Caco-2 (cell line): ENCODE measurements around the gene ITPR1. TPM values are rescaled to one million over a fixed set of nuclear protein-coding genes. Genes with fewer than 3 reads are reported as not detected.

Experiments used
- BruUV-seq: library from RNA; stranded (reverse); fragments of 400-500 nt; replicated peaks from 2 replicates; lab custom pipeline; 2021; lab: Mats Ljungman, UMichigan
- CTCF ChIA-PET: fragments of 300-600 bp; sonication (Branson Sonifier 250); formaldehyde crosslinking; loops from one replicate; lab custom pipeline; 2022; ENCODE audit warnings: antibody characterized with exemption; lab: Charles Lee
- POLR2A ChIA-PET: fragments of 300-600 bp; sonication (Branson Sonifier 250); formaldehyde crosslinking; loops from one replicate; lab custom pipeline; 2022; ENCODE audit warnings: antibody characterized with exemption; lab: Charles Lee
- DNase-seq, 2 experiments: peaks; one replicate each; pipeline versions ENCODE4 v3.0.0 to v3.0.0-alpha.2; 2020 to 2022
- H3K27me3 ChIP-seq: replicated peaks from 2 replicates; pipeline ENCODE4 v1.6.0; 2011; ENCODE audit warnings: low read length; ENCODE audit not compliant: control insufficient read depth, insufficient read depth
- H3K36me3 ChIP-seq: 2 replicates; pipeline ENCODE4 v1.5.1; 2011; ENCODE audit warnings: low read length; ENCODE audit not compliant: control insufficient read depth, insufficient read depth
- H3K4me1 ChIP-seq: fragments of 250-450 bp; sonication (Bioruptor Pico); 2 replicates; pipeline ENCODE4 v1.5.1; 2020; ENCODE audit warnings: mild to moderate bottlenecking
- H3K4me3 ChIP-seq: 2 replicates; pipeline ENCODE4 v1.5.1; 2011; ENCODE audit warnings: low read depth, mild to moderate bottlenecking, control low read depth, low read length
- H3K9me3 ChIP-seq: fragments of 250-450 bp; sonication (Bioruptor Pico); 2 replicates; pipeline ENCODE4 v1.5.1; 2020; ENCODE audit warnings: mild to moderate bottlenecking, moderate library complexity
- H3K27ac Mint-ChIP-seq: one replicate; pipeline ENCODE4 v1.8.0; 2022; ENCODE audit warnings: mixed read lengths; ENCODE audit not compliant: unreplicated experiment
- H3K27me3 Mint-ChIP-seq: one replicate; pipeline ENCODE4 v1.8.0; 2022; ENCODE audit warnings: mixed read lengths; ENCODE audit not compliant: insufficient read depth, unreplicated experiment
- H3K36me3 Mint-ChIP-seq: one replicate; pipeline ENCODE4 v1.8.0; 2022; ENCODE audit warnings: mild to moderate bottlenecking, mixed read lengths; ENCODE audit not compliant: insufficient read depth, unreplicated experiment
- H3K4me1 Mint-ChIP-seq: one replicate; pipeline ENCODE4 v1.8.0; 2022; ENCODE audit warnings: low read depth, mixed read lengths; ENCODE audit not compliant: unreplicated experiment
- H3K4me3 Mint-ChIP-seq: one replicate; pipeline ENCODE4 v1.8.0; 2022; ENCODE audit warnings: mild to moderate bottlenecking, moderate library complexity, mixed read lengths; ENCODE audit not compliant: unreplicated experiment
- H3K9me3 Mint-ChIP-seq: one replicate; pipeline ENCODE4 v1.8.0; 2022; ENCODE audit warnings: mixed read lengths; ENCODE audit not compliant: unreplicated experiment
- intact Hi-C: fragments of 100-400 bp; cut with micrococcal nuclease; formaldehyde crosslinking; loops from one replicate; pipeline ENCODE4 v1.10.0; 2022; ENCODE audit not compliant: unreplicated experiment
- total RNA-seq: library from RNA; stranded (reverse); gene quantifications from 2 replicates; pipeline ENCODE4 v1.2.3, GENCODE V29; 2022
- TF ChIP-seq, protein P1 (sequence below), 2 experiments: fragments of 200-600 bp in 1 of 2; IDR thresholded peaks; 1 replicate in 1 of 2; 2 replicates in 1 of 2; pipeline versions ENCODE4 v1.5.1 to v1.8.0; 2011 to 2022; ENCODE audit warnings: antibody characterized with exemption in 1 of 2, control low read depth in 1 of 2, inconsistent platforms in 1 of 2, low read depth in 1 of 2, low read length in 1 of 2, mild to moderate bottlenecking in 1 of 2, moderate library complexity in 1 of 2; ENCODE audit not compliant: insufficient read depth in 1 of 2, severe bottlenecking in 1 of 2, unreplicated experiment in 1 of 2

The ITPR1 gene
- total RNA-seq, 1 experiment from 2014 or later = 10.4 TPM

DNA sequence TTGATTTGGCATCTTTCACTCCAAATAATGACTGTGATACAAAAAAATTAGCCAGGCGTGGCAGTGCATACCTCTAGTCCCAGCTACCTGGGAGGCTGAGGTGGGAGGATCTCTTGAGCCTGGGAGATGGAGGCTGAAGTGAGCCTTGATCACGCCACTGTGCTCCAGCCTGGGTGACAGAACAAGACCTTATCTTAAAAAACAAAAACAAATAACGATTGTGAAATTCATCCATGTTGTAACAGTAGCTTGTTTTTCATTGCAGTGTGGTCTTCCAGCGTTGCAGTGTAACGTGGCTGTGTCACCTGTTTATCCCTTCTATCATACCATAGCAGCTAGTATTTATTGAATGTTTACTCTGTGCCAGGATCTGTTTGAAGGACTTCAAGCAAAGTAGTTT lies 120.9 kb downstream of the ITPR1 start:
- no peaks in the 10 kb centered on the region for H3K4me1 Mint-ChIP-seq
- no peak overlapping the region for H3K27ac Mint-ChIP-seq
- H3K9me3 Mint-ChIP-seq = no peaks in the 10 kb centered on the region
- Histone ChIP-seq H3K27me3 (no peaks in the 10 kb centered on the region), H3K4me3 (no peak overlapping the region), H3K4me1 (no peaks in the 10 kb centered on the region), H3K36me3 (no peaks in the 10 kb centered on the region), H3K9me3 (no peaks in the 10 kb centered on the region)
- H3K4me3 Mint-ChIP-seq = no peak overlapping the region
- CTCF ChIA-PET = no interaction called here
- intact Hi-C loops = no loop called here
- BruUV-seq = no TSS peak
- no peaks in the 10 kb centered on the region for H3K36me3 Mint-ChIP-seq
- TF ChIP-seq, protein P1, sequence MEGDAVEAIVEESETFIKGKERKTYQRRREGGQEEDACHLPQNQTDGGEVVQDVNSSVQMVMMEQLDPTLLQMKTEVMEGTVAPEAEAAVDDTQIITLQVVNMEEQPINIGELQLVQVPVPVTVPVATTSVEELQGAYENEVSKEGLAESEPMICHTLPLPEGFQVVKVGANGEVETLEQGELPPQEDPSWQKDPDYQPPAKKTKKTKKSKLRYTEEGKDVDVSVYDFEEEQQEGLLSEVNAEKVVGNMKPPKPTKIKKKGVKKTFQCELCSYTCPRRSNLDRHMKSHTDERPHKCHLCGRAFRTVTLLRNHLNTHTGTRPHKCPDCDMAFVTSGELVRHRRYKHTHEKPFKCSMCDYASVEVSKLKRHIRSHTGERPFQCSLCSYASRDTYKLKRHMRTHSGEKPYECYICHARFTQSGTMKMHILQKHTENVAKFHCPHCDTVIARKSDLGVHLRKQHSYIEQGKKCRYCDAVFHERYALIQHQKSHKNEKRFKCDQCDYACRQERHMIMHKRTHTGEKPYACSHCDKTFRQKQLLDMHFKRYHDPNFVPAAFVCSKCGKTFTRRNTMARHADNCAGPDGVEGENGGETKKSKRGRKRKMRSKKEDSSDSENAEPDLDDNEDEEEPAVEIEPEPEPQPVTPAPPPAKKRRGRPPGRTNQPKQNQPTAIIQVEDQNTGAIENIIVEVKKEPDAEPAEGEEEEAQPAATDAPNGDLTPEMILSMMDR (IDR thresholded peaks at IDR 0.05; ENCODE audit: insufficient read depth in 1 of 2, low read depth in 1 of 2, low read length in 1 of 2, severe bottlenecking in 1 of 2, unreplicated experiment in 1 of 2) = no peak
- POLR2A ChIA-PET = no interaction called here
- no peak for DNase-seq
- H3K27me3 Mint-ChIP-seq = peaks cover 2% of the 10 kb centered on the region

DNA sequence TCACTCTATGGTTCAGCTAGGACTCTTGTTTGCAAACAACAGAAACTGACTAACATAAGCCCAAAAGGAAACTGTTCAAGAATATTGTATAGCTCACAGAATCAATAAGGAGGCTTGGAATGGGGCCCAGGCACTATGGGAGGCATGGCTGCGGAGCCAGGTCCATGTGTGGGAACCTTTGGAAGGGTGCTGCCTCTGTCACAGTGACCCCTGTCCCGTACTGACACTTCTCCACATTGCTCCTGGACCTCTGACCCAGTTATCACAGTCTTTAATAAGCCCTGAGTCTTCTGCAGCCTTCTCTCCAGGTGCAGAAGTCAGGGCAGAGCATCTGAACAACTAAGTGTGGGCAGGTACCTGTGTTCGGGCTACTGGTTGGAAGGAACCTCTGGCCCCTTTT lies 121.8 kb downstream of the ITPR1 start:
- intact Hi-C loops = no loop called here
- no peaks in the 10 kb centered on the region for H3K4me1 Mint-ChIP-seq
- no peaks in the 10 kb centered on the region for H3K27me3 ChIP-seq
- H3K36me3 Mint-ChIP-seq = no peaks in the 10 kb centered on the region
- no peak overlapping the region for H3K4me3 ChIP-seq
- no peaks in the 10 kb centered on the region for H3K4me1 ChIP-seq
- DNase-seq = no peak
- BruUV-seq = no TSS peak
- ChIA-PET POLR2A (no interaction called here), CTCF (no interaction called here)
- no peak overlapping the region for H3K27ac Mint-ChIP-seq
- H3K36me3 ChIP-seq = no peaks in the 10 kb centered on the region
- H3K27me3 Mint-ChIP-seq = peaks cover 3% of the 10 kb centered on the region
- no peak overlapping the region for H3K4me3 Mint-ChIP-seq
- no peaks in the 10 kb centered on the region for H3K9me3 Mint-ChIP-seq
- TF ChIP-seq, protein P1 (IDR thresholded peaks at IDR 0.05; ENCODE audit: insufficient read depth in 1 of 2, low read depth in 1 of 2, low read length in 1 of 2, severe bottlenecking in 1 of 2, unreplicated experiment in 1 of 2) = no peak
- H3K9me3 ChIP-seq = no peaks in the 10 kb centered on the region

DNA sequence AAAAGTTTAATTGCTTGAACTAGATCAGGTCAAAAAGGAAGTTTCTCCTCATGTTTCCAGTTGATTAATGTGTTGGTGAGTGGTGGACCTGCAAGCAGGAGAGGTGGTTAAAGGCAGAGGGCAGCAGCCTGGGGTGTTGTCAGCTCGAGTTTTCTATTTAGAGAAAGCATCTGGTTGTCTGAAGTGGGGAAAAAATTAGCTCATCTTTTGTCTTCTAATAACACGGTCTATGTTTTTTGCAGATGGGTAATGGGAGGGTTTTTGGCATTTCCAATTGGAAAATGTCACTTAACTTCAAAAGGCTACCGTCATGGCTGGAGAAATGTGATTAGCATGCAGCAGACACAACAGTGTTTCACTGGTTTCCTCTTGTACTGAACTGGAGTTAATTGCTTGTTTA lies 122.6 kb downstream of the ITPR1 start:
- Histone ChIP-seq H3K9me3 (no peaks in the 10 kb centered on the region), H3K36me3 (no peaks in the 10 kb centered on the region), H3K4me1 (no peaks in the 10 kb centered on the region), H3K4me3 (no peak overlapping the region), H3K27me3 (no peaks in the 10 kb centered on the region)
- Mint-ChIP-seq H3K4me1 (no peaks in the 10 kb centered on the region), H3K27ac (no peak overlapping the region), H3K4me3 (no peak overlapping the region), H3K27me3 (peaks cover 3% of the 10 kb centered on the region), H3K9me3 (no peaks in the 10 kb centered on the region), H3K36me3 (no peaks in the 10 kb centered on the region)
- CTCF ChIA-PET = no interaction called here
- TF ChIP-seq, protein P1 (IDR thresholded peaks at IDR 0.05; ENCODE audit: insufficient read depth in 1 of 2, low read depth in 1 of 2, low read length in 1 of 2, severe bottlenecking in 1 of 2, unreplicated experiment in 1 of 2) = no peak
- intact Hi-C loops = no loop called here
- no peak for DNase-seq
- POLR2A ChIA-PET = no interaction called here
- BruUV-seq = no TSS peak
